PC-9 (cell line): Measurements from ENCODE around the gene CLDN9.

Experiments
- CTCF ChIP-seq: fragments of 200-600 bp; sonication (generic); conservative IDR thresholded peaks from 2 replicates; pipeline ENCODE4 v1.6.1; 2017; ENCODE audit warnings: mixed run types, antibody characterized with exemption, mild to moderate bottlenecking, moderate library complexity
- EZH2 ChIP-seq: fragments of 200-600 bp; sonication (generic); IDR thresholded peaks from 2 replicates; pipeline ENCODE4 v1.8.0; 2017; ENCODE audit warnings: antibody characterized with exemption, low read depth

- no peak for TF ChIP-seq CTCF
- TF ChIP-seq EZH2 = no peak
These were observed 26.2 kb downstream of the CLDN9 start for GRCh38 chr16:3038896-3039295.
